GM19328 (cell line): ENCODE results near the gene CAMK1D.
"Not testable (repeated sequence)": the region's sequence is repeated elsewhere in the genome, so short reads cannot be mapped to it uniquely, and the experiment has no call there.

Experiments used
- ATAC-seq: cut with Tn5 transposase; IDR thresholded peaks from one replicate; pipeline ENCODE4 v1.9.1; 2021; ENCODE audit warnings: mild to moderate bottlenecking, moderate library complexity; ENCODE audit not compliant: unreplicated experiment

CAMK1D gene

DNA sequence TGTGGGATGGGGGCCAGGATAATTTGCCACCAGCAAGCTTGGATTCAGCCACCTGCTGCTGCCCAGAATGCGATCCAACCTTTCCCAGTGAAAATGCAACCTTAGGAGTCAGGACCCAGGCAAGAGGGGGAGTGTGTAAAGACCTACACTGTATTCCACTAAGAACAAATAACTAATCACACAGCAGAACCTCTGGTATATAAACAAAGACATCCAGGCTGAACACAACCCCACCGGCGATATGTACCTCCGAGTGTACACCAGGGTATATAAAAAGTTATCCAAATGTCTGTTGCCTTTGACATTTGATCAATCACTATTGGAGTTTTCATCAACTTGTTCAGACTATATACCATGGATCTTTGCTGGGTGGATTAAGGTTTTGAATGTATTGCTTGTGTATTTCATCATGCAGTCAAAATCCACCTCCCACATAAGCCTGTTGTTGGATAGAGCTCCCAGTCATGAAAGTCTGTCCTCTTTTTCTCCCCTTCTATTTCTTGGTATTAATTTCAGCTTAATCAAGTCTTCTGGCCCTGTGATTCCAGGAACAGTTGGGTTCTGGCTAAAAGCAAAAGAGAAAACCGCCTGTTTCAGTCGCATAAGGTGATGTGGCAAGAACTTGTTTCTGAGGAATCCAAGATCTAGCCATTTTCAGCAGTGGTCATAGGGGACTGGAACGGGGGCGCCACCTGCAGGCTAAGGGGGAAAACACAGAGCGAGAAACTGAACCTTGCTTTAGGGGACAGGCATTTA is 361.4 kb downstream of the CAMK1D start:
- ATAC-seq, result no peak

DNA sequence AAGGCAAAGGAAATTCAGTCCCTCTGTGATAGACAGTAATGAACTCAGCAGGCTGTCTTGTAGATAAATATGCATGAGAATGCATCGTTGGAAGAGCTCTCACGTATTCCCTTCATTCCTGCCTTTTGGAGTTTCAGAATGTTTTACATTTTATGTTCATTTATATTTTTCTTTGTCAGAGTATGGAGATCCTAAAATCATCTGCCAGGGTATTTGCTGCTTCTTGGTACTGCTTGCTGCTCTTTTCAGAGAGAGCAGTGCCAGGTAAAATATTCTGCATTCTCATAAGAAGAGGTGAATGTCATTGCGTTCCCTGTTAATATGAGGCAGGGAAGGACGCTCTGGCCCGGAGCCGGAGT is 362.0 kb downstream of the CAMK1D start:
- ATAC-seq, result no peak

DNA sequence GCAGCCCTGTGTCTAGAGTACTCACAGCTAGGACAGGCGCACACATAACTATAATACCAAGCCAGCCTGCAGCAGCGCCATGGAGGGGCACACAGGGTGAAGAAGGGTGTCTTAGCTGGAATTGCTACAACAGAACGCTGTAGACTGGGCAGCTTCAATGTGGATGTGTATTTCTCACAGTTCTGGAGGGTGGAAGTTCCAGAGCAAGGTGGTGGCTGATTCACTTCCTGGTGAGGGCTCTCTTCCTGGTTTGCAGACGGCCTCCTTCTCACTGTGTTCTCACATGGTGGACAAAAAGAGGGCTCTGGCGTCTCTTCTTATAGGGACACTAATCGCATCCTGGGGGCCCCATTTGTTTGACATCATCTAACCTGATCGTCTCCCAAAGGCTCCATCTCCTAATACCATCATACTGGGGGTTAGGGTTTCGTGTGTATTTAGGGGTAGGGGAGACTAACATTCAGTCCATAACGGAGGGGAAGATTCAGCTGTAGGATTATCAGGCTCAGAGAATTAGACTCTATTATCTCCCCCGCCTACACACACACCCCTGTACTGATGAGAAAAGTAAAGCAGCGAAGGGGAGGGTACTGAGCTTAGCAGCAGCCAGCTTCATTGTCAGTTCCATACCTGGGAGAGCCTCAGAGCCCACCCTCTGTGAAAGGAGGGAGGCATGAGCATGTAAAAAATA is 363.1 kb downstream of the CAMK1D start:
- no peak for ATAC-seq

DNA sequence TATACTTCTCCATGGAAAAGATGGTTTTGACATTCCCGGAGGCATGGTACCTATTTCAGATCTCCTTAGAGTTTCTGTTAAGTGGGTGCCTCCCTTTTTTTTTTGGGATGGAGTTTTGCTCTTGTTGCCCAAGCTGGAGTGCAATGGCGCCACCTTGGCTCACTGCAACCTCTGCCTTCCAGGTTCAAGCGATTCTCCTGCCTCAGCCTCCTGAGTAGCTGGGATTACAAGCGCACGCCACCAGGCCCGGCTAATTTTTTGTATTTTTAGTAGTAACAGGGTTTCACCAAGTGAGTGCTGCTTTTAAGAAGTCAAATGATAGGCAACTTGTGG is 363.6 kb downstream of the CAMK1D start:
- not testable (repeated sequence) for ATAC-seq

DNA sequence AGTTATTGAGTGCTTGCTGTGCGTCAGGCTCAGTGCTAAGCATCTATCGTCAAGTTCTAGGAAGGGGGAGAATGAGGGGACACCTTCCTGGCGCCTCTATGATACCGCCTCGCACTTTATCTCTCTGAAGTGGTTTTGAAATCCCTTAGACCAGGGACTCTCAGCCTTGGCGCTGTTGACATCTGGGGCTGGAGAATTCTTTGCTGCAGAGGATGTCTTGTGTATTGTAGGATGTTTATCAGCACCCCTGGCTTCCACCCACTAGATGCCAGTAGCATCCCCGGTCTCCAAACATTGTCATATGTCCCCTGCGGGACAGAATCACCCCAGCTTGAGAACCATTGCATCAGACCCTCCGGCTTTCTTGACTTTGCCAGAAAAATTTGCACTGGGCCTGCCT is 366.7 kb downstream of the CAMK1D start:
- ATAC-seq, result no peak

DNA sequence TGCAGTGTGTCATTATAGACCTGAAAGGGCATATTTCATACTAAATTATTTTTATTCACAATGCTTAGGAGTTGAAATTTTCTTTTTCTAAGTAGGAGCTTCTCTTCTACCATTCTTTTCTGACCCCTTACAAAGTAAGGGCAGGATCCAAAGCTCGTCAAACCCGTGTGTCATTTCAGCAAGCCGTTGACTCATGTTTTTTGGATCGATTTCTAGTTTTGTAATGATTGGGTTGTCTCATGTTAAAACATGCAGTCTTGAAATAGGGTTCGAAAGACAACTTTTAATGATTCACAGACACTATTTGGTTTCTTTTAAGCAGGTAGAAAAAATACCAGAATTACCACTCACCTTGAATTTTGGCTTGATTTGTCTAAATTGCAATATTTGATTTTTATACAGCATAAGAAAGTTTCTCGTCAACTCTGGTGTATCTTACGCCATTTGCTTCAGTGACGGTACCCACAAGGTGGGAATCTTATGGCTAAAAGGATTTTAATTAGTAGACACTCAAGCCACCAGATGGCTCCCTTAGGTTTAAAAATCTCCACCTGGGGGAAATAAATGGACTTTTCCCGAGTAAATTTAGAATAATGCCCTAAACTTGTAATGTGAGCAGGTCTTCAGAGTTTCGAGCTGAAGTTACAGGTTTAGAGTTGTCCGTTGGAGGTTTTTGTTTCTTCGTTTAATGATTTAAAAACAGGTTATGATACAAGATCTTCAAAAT is 368.8 kb downstream of the CAMK1D start:
- ATAC-seq, result no peak

DNA sequence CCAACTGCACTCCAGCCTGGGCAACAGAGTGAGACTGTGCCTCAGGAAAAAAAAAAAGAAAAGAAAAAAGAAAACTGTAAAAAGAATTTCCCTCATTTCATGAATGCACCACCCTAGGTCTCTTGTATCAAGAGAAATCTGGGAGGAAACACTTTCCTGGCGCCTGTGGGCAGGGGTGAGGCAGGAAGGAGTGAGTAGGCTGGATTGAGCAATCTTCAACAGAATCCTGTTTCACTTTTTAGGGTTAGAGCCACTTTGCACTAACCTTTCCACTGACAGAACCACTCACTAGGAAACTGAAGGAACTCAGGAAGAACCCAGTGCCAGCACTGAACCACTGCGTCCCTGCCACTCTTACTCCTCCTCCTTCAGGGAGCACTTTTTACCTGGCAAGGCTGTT is 370.0 kb downstream of the CAMK1D start:
- no peak for ATAC-seq

DNA sequence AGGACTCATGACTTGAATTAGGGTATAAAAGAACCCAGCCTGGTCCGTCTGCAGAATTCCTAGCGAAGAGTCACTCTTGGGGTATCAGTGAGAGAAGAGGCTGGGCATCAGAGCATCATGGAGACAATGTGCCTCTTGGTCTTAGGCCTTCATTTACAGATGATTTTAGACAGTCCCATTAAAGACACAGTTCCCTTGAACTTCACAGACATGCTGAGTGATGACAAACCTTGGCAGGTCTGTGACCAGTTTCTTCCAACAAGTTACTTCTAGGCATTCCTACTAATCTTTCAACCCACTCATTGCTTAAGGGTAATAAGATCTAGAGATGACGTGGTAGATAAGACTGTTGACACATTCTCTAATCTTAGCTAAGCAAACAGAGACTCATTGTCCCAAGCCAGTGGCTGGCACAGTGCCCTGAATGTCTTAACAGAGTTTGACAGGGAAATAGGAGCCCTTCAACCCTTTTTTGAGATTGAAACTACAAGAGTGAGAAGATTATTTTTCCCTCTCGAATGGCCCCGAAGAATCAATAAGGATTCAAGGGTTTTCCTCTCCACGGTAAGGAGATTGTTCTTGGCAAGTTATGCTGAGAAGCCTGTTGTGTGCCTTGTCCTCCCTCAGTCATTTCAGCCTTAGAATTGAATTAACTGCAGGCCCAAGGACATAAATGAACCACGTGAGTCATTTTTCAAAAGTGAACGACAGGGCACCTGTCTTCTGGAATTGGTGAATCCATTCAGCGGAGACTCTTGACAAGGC is 371.1 kb downstream of the CAMK1D start:
- ATAC-seq, result no peak

DNA sequence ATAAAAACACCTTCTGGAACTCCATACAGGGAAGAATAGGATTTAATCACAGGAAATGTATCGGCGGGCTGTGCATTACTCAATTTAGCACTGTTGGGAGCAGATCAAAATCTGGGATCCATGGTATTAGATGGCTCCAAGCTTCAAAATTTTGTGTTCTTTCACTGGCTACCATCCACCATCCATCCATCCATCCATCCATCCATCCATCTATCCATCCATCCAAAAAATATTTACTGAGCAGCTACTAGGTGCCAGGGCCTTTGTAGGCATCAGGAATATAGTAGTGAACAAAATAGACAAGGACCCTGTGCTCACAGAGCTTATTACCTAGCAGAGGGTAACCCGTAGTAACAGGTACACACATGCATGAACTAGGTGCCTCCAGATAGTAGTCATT is 372.0 kb downstream of the CAMK1D start:
- no peak for ATAC-seq

DNA sequence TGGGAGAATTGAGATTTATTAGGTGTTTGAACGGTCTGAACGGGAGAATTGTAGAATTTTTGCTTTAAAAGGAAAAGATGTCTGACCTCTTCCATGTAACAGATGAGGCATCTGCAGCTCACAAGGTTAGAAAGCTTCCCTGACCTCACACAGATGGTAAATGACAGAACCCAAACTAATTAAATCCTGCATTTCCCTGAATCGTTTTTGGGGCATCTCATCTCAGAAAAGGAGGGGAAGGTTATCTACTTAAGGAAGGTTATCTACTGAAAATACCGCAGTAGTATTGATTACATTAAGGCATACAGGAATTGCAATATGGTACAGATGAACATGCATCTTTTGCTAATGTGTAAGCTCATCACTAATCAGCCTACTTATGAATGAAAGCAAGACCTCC is 373.9 kb downstream of the CAMK1D start:
- ATAC-seq, result no peak

DNA sequence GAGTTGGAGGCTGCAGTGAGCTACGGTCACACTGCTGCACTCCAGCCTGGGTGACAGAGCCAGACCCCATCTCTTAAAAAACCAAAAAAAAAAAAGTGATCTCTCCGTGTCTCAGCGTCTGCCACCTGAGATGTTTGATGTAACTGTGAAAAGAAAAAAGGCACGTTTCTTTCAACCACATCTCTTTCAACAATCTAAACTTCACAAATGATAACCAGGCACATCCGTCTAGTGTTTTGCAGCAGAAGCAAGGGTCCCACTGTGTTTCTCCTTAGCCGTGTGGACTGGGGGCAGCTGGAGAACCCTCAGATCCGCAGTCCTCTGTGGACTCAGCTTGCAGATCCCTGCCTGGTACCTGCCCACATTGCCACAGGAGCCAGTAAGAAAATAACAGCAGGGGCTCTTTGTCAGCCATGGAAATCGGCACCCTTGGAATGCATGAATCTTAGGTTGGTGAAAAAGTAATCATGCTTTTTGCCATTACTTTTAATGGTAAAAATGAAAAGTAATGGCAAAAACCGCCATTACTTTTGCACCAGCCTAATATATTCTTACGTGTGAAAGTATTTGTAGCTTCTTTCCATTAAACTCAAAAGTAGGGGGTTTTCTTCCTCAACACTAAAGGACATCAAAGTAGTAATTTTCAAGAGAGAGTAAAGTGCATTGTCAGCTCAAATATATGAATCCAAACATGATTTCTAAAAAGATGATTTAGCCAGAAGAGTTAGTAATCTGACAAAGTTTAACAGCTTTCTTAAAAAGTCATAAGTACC is 375.6 kb downstream of the CAMK1D start:
- no peak for ATAC-seq

DNA sequence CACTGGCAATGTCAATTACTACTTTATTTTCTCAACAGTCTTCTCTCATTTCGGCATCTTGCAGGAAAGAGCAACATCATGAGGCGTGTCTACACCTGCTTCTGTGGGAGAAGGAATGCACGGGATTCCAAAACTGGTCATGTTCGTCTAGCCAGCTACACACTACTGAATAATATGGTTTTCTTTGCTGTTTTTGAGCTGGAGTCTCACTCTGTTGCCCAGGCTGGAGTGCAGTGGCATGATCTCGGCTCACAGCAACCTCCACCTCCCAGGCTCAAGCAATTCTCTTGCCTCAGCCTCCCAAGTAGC is 376.2 kb downstream of the CAMK1D start:
- ATAC-seq, result not testable (repeated sequence)

DNA sequence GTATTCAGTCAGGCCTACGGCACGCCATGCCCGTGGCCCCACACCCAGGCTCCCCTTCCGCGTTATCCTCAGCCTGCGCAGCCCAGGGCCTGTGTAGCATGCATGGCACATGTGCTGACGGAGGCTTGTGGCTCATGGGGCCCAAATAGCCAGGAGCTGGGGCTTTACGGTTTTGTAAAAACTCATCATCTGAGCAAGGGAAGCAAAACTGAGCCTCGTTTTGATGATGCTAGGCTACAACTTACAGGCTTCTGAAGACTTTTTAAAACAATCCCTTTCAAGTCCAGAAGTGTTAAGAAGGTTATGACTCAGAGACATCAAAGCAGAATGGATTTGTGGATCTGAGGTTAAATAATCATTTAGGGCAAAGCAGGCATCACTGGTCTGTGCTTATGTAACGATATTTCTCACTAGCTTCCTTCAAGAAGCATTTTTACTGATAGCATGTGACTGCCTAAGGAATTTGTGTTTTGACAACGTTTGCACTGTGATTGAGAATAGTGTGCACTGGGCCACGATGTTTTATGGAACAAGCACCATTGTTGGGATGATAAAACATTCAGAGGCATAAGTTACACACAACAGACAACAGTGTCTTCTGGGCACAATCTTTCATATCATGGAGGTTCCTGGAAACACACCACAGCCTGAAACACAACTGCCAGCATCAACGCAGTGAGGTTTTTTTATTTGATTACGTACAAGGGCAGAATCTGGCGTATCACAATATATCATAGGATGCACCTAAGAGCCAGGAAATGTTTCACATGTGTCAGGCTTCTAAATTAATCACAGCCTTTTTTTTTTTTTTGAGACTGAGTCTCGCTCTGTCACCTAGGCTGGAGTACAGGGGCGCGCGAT is 377.9 kb downstream of the CAMK1D start:
- ATAC-seq, result no peak

DNA sequence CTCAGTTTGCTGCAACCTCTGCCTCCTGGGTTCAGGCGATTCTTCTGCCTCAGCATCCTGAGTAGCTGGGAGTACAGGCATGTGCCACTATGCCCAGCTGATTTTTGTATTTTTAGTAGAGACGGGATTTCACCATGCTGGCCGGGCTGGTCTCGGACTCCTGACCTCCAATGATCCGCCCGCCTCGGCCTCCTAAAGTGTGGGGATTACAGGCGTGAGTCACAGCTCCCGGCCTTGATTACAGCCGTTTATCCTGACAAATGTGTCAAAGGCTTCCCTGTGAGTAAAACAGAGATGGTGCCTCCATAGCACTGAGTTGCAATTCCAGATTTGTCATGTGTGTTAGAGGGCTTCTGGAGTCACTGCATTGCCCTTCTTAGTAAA is 378.5 kb downstream of the CAMK1D start:
- no peak for ATAC-seq

DNA sequence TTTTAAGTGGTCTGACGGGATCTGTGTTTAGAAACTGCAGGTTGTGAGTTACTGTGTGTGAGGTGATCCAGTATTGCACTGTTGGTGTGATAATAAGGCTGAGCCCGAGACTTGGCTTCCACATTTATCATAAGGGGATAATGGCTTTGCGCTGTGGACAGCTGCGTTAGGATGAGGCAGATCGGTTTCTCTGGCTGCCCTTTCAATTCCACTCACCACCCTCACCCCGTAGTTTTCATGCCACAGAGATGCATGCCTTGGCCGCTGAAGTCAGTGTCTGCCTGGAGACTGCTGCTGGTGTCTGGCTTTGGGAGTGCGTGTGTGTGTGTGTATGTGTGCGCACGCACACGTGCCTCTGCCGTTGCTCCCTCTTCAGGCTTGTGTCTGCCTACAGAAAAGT is 379.1 kb downstream of the CAMK1D start:
- ATAC-seq, result no peak

DNA sequence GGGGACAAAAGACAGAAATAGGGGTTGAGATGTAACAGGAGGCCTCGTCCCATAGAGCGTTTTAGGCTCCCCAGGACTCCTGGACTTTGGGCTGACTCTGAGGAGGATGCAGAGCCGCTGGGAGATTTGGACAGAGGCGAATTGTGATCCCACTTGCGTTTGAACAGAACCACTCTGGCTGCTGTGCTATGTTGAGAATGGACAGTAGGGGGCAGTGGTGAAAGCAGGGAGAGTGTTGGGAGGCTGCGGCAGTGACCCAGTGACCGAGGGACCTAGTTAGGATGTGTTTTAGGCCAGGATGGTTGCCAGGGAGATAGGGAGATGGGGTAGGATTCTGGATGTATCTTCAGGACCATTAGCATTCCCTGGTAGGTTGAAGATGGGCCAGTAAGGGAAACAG is 380.5 kb downstream of the CAMK1D start:
- ATAC-seq, result no peak

DNA sequence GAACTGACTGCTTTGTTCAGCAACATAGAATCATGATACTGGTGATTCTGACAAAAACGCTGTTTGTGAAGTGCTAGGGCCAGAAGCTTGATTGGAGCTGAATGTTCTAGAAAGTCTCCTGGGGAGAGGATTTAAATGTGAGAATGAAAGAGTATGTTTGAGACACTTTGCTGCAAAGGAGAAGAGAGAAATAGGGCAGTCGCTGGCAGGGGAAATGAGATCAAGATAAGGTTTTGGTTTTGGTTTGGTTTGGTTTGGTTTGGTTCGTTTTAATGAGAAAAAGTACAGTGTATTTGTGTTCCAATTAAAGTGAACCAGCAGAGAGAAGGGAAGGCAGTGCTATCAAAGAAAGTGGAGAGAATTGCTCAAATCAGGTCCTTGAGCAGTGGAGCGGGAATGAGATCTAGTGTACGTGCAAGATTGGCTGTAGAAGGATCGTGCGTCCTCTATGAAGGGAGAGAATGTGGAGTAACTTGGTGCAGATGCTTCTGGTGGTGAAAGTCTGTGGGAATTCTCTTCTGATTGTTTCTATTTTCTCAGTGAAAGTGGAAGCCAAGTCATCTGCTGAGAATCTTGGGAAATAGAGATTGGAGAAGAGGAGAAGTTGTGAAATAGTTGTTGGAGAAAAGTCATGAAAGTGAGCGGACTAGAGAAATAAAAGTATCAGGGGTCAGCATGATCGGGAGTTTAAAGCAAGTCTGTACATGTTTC is 381.6 kb downstream of the CAMK1D start:
- ATAC-seq, result no peak

DNA sequence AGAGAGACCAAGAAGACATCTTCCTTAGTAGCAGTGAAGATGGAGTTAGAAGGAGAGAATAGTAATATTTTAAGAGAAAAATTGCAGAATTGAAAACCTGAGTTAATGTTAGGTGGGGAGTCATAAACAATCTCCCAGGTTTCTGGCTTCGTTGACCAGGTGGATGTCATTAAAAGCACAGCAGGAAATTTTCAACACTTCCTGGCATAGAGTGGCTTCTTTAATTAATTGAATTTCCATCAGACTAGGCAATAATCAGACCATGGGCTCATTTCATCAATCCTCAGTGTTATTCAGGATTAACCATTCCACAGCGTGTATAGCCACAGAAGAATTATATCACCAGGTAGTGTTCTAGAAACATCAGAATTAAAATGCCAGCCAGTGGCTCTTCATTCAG is 383.9 kb downstream of the CAMK1D start:
- no peak for ATAC-seq

DNA sequence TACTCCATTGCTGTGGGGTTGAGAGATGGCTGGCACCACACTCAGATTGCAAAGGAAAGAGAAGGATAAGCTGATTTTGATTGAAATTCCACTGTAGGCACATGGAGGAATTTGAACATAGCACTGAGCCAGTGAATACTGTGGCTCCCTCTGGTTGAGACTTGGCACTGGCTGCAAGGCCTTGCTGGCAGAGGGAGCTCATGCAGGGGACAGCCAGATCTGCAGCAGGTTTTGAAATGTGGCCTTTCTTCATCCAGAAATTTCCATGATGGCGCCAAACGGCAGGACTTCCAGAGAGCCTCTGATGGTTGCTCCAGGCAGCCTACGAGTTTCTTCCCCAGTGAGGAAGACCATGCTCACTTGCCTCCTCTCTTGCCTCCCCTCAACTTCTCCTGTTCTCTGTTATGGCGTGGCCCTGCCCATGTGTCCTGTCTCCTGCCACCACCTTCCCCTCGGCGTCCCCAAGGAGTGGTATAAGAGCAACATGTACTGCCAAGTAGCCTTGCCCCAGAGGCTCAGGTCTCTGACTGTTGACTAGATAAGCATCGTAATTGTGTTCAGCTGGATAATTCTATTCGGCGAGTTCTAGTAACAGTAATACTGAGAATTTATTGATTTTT is 386.6 kb downstream of the CAMK1D start:
- no peak for ATAC-seq
